Keratinocyte (primary cell): ENCODE data around the gene ULBP3. TPM values are rescaled to one million over a fixed set of nuclear protein-coding genes. Genes with fewer than 3 reads are reported as not detected.

Source experiments
- DNase-seq: peaks from one replicate; pipeline ENCODE4 v3.0.0-alpha.2; 2011; ENCODE audit warnings: low read depth, missing footprints, low spot score
- FAIRE-seq: peaks from 2 replicates; lab custom pipeline; 2011; peaks lifted over from hg19 to GRCh38; lab: Jason Lieb, UNC
- H2AFZ ChIP-seq: 2 replicates; pipeline ENCODE4 v1.6.0; 2012; ENCODE audit warnings: low read length, control low read depth, inconsistent platforms; ENCODE audit not compliant: control insufficient read depth
- H3K27ac ChIP-seq: 2 replicates; pipeline ENCODE4 v1.5.1; 2011; ENCODE audit warnings: low read length; ENCODE audit not compliant: control insufficient read depth, insufficient read depth
- H3K27me3 ChIP-seq: 3 replicates; pipeline ENCODE4 v1.6.0; 2011; ENCODE audit warnings: low read length; ENCODE audit not compliant: control insufficient read depth, insufficient read depth; ENCODE audit errors: extremely low read depth
- H3K36me3 ChIP-seq, 2 experiments: 2 replicates in 1 of 2; 3 replicates in 1 of 2; pipeline ENCODE4 v1.5.1; 2011; ENCODE audit warnings: low read length in 2 of 2, mild to moderate bottlenecking in 1 of 2; ENCODE audit not compliant: control insufficient read depth in 2 of 2, insufficient read depth in 2 of 2; ENCODE audit errors: extremely low read depth in 1 of 2
- H3K4me1 ChIP-seq: 3 replicates; pipeline ENCODE4 v1.5.1; 2011; ENCODE audit warnings: low read length; ENCODE audit not compliant: control insufficient read depth, insufficient read depth; ENCODE audit errors: extremely low read depth
- H3K4me2 ChIP-seq: 3 replicates; pipeline ENCODE4 v1.6.0; 2011; ENCODE audit warnings: low read depth, low read length; ENCODE audit not compliant: control insufficient read depth, insufficient read depth; ENCODE audit errors: extremely low read depth
- H3K4me3 ChIP-seq, 3 experiments: fragments of 200-600 bp in 1 of 3; sonication (generic) in 1 of 3; 2 replicates in 2 of 3; 3 replicates in 1 of 3; pipeline ENCODE4 v1.5.1; 2011 to 2016; ENCODE audit warnings: low read length in 3 of 3, mild to moderate bottlenecking in 3 of 3, control low read depth in 2 of 3, inconsistent platforms in 1 of 3, low read depth in 1 of 3, mixed read lengths in 1 of 3, mixed run types in 1 of 3, moderate library complexity in 1 of 3; ENCODE audit not compliant: control insufficient read depth in 2 of 3, insufficient read depth in 2 of 3; ENCODE audit errors: extremely low read depth in 1 of 3
- H3K79me2 ChIP-seq: 2 replicates; pipeline ENCODE4 v1.6.0; 2012; ENCODE audit warnings: low read length; ENCODE audit not compliant: control insufficient read depth, insufficient read depth
- H3K9ac ChIP-seq: 3 replicates; pipeline ENCODE4 v1.6.0; 2011; ENCODE audit warnings: low read length; ENCODE audit not compliant: control insufficient read depth, insufficient read depth; ENCODE audit errors: extremely low read depth
- H3K9me1 ChIP-seq: 3 replicates; pipeline ENCODE4 v1.6.0; 2011; ENCODE audit warnings: low read length; ENCODE audit not compliant: control insufficient read depth, insufficient read depth; ENCODE audit errors: extremely low read depth
- H3K9me3 ChIP-seq: 2 replicates; pipeline ENCODE4 v1.5.1; 2012; ENCODE audit warnings: low read depth, low read length; ENCODE audit not compliant: control insufficient read depth
- H4K20me1 ChIP-seq: 3 replicates; pipeline ENCODE4 v1.6.0; 2011; ENCODE audit warnings: low read length; ENCODE audit not compliant: control insufficient read depth, insufficient read depth; ENCODE audit errors: extremely low read depth
- CTCF ChIP-seq, 3 experiments: IDR thresholded peaks in 1 of 3; conservative IDR thresholded peaks in 1 of 3; optimal IDR thresholded peaks in 1 of 3; 2 replicates in 2 of 3; 3 replicates in 1 of 3; pipeline versions ENCODE3 to v1.5.1; 2011; ENCODE audit warnings: low read length in 3 of 3, mild to moderate bottlenecking in 3 of 3, moderate library complexity in 2 of 3, control low read depth in 1 of 3, inconsistent platforms in 1 of 3; ENCODE audit not compliant: insufficient read depth in 2 of 3; ENCODE audit errors: extremely low read depth in 1 of 3
- EZH2 ChIP-seq: IDR thresholded peaks from one replicate; pipeline ENCODE4 v1.6.1; 2012; ENCODE audit warnings: inconsistent platforms, mild to moderate bottlenecking, low read length, moderate library complexity
- dilution Hi-C: fragments of 300-500 bp; cut with MboI; formaldehyde crosslinking; loops from one replicate; pipeline ENCODE4 v1.7.0; 2020; ENCODE audit warnings: low sequenced_read_pairs; ENCODE audit not compliant: extremely low pct_ligation_motif_present
- polyA plus RNA-seq, 5 experiments: library from polyadenylated mRNA; depleted of rRNA in 3 of 5; stranded (reverse) in 3 of 5; stranded (forward) in 1 of 5; unstranded in 1 of 5; fragments of >200 nt; gene quantifications; 1 replicate in 1 of 5; 2 replicates in 3 of 5; 3 replicates in 1 of 5; pipeline versions ENCODE4 v1.2.1 to v1.2.3, GENCODE V29; 2011 to 2012; ENCODE audit warnings: missing spikeins in 2 of 5, low read depth in 1 of 5, low replicate concordance in 1 of 5

ULBP3 gene
- polyA plus RNA-seq, 1 donor (not counting 4 experiments of a cell fraction or from before 2014, with no cell fraction given) = 7.4 TPM

DNA sequence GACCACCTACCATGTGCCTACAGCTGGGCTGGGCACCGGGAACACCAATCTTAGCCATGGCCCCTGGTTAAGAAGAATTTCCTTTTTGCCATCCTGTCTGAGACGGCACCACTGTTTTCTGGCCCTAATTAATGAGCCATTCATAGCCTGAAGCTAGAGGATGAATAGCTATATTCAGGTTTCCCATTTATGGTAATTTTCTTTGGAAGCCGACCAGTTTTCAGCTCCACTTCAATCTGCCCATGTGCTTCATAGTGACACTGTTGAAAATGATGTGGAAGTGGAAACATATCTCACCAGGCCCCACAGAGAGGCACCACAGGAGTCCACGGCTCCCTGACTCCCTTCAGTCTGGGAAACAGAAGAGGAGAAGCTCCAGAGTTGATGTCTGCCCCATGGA, 22.6 kb upstream of the ULBP3 start:
- H3K36me3 ChIP-seq = no peaks in the 10 kb centered on the region

GRCh38 chr6:150090328-150090727, 21.4 kb upstream of the ULBP3 start:
- peaks cover 6% of the 10 kb centered on the region for H3K4me1 ChIP-seq
- no peak overlapping the region for H2AFZ ChIP-seq
- no peak overlapping the region for H3K9ac ChIP-seq
- H4K20me1 ChIP-seq = no peaks in the 10 kb centered on the region
- H3K4me2 ChIP-seq = no peak overlapping the region
- no peaks in the 10 kb centered on the region for H3K79me2 ChIP-seq
- DNase-seq = no peak
- TF ChIP-seq CTCF (optimal IDR thresholded peaks at IDR 0.05 in 1 of 3, IDR thresholded peaks at IDR 0.05 in 1 of 3, conservative IDR thresholded peaks at IDR 0.05 in 1 of 3; ENCODE audit: extremely low read depth in 1 of 3, insufficient read depth in 2 of 3, low read length in 3 of 3) (no peak), EZH2 (no peak)
- no peak for FAIRE-seq
- H3K4me3 ChIP-seq = no peak overlapping the region
- no peaks in the 10 kb centered on the region for H3K27me3 ChIP-seq
- no peaks in the 10 kb centered on the region for H3K9me1 ChIP-seq
- H3K36me3 ChIP-seq = no peaks in the 10 kb centered on the region
- dilution Hi-C loops = no loop called here
- no peak overlapping the region for H3K27ac ChIP-seq
- no peaks in the 10 kb centered on the region for H3K9me3 ChIP-seq

More for the DNA sequence above, 22.6 kb upstream of the ULBP3 start:
- H3K9ac ChIP-seq = no peak overlapping the region
- H3K4me1 ChIP-seq = peaks cover 6% of the 10 kb centered on the region
- H3K27ac ChIP-seq = no peak overlapping the region
- no peak overlapping the region for H3K4me2 ChIP-seq
- TF ChIP-seq EZH2 (no peak), CTCF (optimal IDR thresholded peaks at IDR 0.05 in 1 of 3, IDR thresholded peaks at IDR 0.05 in 1 of 3, conservative IDR thresholded peaks at IDR 0.05 in 1 of 3; ENCODE audit: extremely low read depth in 1 of 3, insufficient read depth in 2 of 3, low read length in 3 of 3) (no peak)
- H2AFZ ChIP-seq = peak overlapping the region; percentile 19
- H3K9me3 ChIP-seq = no peaks in the 10 kb centered on the region
- FAIRE-seq (peak; percentile 32), DNase-seq (no peak)
- no peaks in the 10 kb centered on the region for H3K9me1 ChIP-seq
- H3K79me2 ChIP-seq = no peaks in the 10 kb centered on the region
- dilution Hi-C loops = no loop called here
- no peaks in the 10 kb centered on the region for H3K27me3 ChIP-seq
- no peak overlapping the region for H3K4me3 ChIP-seq
- H4K20me1 ChIP-seq = no peaks in the 10 kb centered on the region
